ENCODE measurements around the gene LYZL2. TPM values are rescaled to one million over a fixed set of nuclear protein-coding genes. Genes with fewer than 3 reads are reported as not detected.

LYZL2 gene
- total and polyA plus RNA-seq, 9 of the 15 experiments (the other 6 are each of a cell fraction or from before 2014, with no cell fraction given), result not detected

- no peak for TF ChIP-seq MGA (IDR thresholded peaks at IDR 0.05)
- no peak for TF ChIP-seq ETS2 (tag; IDR thresholded peaks at IDR 0.05; ENCODE audit: borderline replicate concordance, poor library complexity, severe bottlenecking)
- TF ChIP-seq ZC3H11A (IDR thresholded peaks at IDR 0.05; ENCODE audit: low read depth, low read length), result no peak
- no peak for TF ChIP-seq RNF2 (IDR thresholded peaks at IDR 0.05)
- no peak for TF ChIP-seq STAG1 (CRISPR knock-in tag; IDR thresholded peaks at IDR 0.05; ENCODE audit: borderline replicate concordance)
- no peak for TF ChIP-seq BCLAF1 (IDR thresholded peaks at IDR 0.05; ENCODE audit: borderline replicate concordance in 1 of 2, control insufficient read depth in 1 of 2, low read depth in 2 of 2, low read length in 1 of 2)
- TF ChIP-seq GATA2 (CRISPR knock-in tag; IDR thresholded peaks at IDR 0.05), result no peak
- TF ChIP-seq, protein P1, sequence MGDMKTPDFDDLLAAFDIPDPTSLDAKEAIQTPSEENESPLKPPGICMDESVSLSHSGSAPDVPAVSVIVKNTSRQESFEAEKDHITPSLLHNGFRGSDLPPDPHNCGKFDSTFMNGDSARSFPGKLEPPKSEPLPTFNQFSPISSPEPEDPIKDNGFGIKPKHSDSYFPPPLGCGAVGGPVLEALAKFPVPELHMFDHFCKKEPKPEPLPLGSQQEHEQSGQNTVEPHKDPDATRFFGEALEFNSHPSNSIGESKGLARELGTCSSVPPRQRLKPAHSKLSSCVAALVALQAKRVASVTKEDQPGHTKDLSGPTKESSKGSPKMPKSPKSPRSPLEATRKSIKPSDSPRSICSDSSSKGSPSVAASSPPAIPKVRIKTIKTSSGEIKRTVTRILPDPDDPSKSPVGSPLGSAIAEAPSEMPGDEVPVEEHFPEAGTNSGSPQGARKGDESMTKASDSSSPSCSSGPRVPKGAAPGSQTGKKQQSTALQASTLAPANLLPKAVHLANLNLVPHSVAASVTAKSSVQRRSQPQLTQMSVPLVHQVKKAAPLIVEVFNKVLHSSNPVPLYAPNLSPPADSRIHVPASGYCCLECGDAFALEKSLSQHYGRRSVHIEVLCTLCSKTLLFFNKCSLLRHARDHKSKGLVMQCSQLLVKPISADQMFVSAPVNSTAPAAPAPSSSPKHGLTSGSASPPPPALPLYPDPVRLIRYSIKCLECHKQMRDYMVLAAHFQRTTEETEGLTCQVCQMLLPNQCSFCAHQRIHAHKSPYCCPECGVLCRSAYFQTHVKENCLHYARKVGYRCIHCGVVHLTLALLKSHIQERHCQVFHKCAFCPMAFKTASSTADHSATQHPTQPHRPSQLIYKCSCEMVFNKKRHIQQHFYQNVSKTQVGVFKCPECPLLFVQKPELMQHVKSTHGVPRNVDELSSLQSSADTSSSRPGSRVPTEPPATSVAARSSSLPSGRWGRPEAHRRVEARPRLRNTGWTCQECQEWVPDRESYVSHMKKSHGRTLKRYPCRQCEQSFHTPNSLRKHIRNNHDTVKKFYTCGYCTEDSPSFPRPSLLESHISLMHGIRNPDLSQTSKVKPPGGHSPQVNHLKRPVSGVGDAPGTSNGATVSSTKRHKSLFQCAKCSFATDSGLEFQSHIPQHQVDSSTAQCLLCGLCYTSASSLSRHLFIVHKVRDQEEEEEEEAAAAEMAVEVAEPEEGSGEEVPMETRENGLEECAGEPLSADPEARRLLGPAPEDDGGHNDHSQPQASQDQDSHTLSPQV (IDR thresholded peaks at IDR 0.05), result peak; percentile 36
These were observed 45.7 kb downstream of the LYZL2 start (continued) for GRCh38 chr10:30583778-30584415.
